Neural crest cell (in vitro differentiated cells): ENCODE data around the gene STXBP4. TPM values are rescaled to one million over a fixed set of nuclear protein-coding genes. Genes with fewer than 3 reads are reported as not detected.

Experiments used
- DNase-seq: peaks from one replicate; pipeline ENCODE4 v3.0.0; 2021; ENCODE audit warnings: low read depth, mixed read lengths, low spot score
- H3K27ac Mint-ChIP-seq: one replicate; pipeline ENCODE4 v1.8.0; 2021; ENCODE audit warnings: mild to moderate bottlenecking, mixed read lengths; ENCODE audit not compliant: unreplicated experiment
- H3K27me3 Mint-ChIP-seq: 2 replicates; pipeline ENCODE4 v1.8.0; 2021; ENCODE audit warnings: low read depth, mild to moderate bottlenecking, mixed read lengths
- H3K36me3 Mint-ChIP-seq: 2 replicates; pipeline ENCODE4 v1.8.0; 2021; ENCODE audit warnings: low read depth, mild to moderate bottlenecking, mixed read lengths
- H3K4me1 Mint-ChIP-seq: 2 replicates; pipeline ENCODE4 v1.8.0; 2021; ENCODE audit warnings: mixed read lengths
- H3K4me3 Mint-ChIP-seq: one replicate; pipeline ENCODE4 v1.8.0; 2021; ENCODE audit warnings: mild to moderate bottlenecking, mixed read lengths
- H3K9me3 Mint-ChIP-seq: 2 replicates; pipeline ENCODE4 v1.8.0; 2021; ENCODE audit warnings: mixed read lengths
- total RNA-seq: library from RNA; stranded (reverse); gene quantifications from 2 replicates; pipeline ENCODE4 v1.2.1, GENCODE V29; 2021
- TF ChIP-seq, protein P1 (sequence below): fragments of 200-600 bp; sonication (generic); conservative IDR thresholded peaks from 2 replicates; pipeline ENCODE4 v1.5.0; 2021; ENCODE audit warnings: antibody characterized with exemption, mild to moderate bottlenecking

The STXBP4 gene
- total RNA-seq, 1 donor from 2014 or later: 32.7 TPM

DNA sequence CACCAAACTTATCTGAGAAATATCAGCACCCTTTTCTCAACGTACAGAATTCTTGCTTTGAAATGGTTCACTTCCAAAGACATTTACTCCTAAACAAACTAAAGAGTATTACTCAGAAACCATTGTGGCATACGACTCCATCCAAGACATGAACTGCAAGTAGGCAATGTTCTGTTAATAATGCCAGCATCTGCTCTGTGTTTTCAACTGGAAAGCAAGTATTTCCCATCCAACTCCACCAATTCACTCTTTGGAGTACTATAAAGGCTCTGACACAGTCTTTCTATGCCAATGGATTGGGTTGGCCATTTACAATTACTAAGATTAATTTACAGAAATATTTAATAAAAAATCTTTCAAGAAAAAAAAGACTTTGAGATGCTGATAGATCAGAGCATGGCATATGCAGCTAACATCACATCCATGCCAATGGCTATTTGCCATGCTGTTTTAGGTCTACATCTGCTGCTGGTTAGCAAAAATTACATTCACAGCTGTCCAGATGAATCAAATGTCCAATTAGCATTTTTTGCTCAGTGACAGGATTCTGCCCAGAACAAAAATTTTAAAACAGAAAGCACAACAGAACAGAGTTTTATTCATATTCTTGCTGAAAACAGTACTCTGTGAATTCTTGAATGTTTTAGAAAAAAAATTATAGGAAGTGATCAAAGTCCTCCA, 230.3 kb downstream of the STXBP4 start:
- Mint-ChIP-seq H3K27ac (no peak overlapping the region), H3K9me3 (peaks cover 3% of the 10 kb centered on the region), H3K27me3 (no peaks in the 10 kb centered on the region), H3K36me3 (no peaks in the 10 kb centered on the region), H3K4me3 (no peak overlapping the region), H3K4me1 (no peaks in the 10 kb centered on the region)
- TF ChIP-seq, protein P1, sequence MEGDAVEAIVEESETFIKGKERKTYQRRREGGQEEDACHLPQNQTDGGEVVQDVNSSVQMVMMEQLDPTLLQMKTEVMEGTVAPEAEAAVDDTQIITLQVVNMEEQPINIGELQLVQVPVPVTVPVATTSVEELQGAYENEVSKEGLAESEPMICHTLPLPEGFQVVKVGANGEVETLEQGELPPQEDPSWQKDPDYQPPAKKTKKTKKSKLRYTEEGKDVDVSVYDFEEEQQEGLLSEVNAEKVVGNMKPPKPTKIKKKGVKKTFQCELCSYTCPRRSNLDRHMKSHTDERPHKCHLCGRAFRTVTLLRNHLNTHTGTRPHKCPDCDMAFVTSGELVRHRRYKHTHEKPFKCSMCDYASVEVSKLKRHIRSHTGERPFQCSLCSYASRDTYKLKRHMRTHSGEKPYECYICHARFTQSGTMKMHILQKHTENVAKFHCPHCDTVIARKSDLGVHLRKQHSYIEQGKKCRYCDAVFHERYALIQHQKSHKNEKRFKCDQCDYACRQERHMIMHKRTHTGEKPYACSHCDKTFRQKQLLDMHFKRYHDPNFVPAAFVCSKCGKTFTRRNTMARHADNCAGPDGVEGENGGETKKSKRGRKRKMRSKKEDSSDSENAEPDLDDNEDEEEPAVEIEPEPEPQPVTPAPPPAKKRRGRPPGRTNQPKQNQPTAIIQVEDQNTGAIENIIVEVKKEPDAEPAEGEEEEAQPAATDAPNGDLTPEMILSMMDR: no peak
- DNase-seq: no peak

DNA sequence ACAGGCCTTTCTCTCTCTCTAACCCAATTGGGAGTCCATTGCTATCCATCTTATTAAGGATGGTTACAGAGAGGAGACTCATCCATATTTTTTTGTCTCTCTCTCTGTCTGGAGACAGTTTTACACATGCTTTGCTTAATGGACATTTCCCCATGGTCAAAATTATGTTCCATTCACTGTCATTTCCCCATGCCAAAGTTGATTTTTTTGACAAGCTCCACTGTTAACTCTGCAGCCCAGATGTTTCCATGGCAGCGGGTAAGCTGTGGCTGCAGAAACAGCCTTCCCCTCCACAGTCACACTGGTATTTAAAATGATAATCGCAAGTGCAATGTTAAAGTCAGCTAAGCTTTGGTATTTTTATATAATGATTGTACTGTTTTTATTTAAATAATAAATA, 232.3 kb downstream of the STXBP4 start:
- no peak overlapping the region for H3K27ac Mint-ChIP-seq
- peaks cover 2% of the 10 kb centered on the region for H3K36me3 Mint-ChIP-seq
- no peak overlapping the region for H3K4me3 Mint-ChIP-seq
- peaks cover 9% of the 10 kb centered on the region for H3K9me3 Mint-ChIP-seq
- H3K4me1 Mint-ChIP-seq: no peaks in the 10 kb centered on the region
- TF ChIP-seq, protein P1: no peak
- H3K27me3 Mint-ChIP-seq: no peaks in the 10 kb centered on the region
- DNase-seq: no peak

DNA sequence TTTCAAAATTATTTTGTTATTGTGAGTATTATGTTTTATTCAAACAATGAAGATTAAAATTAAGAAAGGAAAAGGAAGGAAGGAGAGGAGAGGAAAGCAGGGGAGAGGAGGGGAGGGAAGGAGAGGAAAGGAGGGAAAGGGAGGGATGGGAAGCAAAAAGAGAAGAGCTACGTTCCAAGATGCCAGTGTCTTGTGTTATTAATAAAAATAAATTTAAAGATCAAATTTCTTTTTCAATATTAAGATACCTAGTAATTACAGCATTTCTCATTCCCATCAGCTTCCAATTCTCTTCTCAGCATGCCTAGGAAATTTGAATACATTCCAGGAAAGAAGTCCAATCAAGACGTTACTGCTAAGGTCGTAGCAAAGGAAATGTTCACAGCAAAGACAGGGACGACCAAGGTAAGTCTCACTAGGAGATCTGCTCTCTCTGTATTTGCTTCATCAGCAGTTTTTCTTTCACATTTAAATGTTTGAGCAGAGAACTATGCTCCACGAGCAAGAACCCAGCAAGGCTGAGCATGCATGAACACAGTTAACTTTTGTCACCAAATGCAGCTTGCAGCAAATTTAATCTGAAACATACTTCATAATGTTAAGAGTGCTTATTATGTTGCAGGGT, 232.9 kb downstream of the STXBP4 start:
- no peak overlapping the region for H3K4me3 Mint-ChIP-seq
- H3K27ac Mint-ChIP-seq: no peak overlapping the region
- H3K9me3 Mint-ChIP-seq: peaks cover 9% of the 10 kb centered on the region

DNA sequence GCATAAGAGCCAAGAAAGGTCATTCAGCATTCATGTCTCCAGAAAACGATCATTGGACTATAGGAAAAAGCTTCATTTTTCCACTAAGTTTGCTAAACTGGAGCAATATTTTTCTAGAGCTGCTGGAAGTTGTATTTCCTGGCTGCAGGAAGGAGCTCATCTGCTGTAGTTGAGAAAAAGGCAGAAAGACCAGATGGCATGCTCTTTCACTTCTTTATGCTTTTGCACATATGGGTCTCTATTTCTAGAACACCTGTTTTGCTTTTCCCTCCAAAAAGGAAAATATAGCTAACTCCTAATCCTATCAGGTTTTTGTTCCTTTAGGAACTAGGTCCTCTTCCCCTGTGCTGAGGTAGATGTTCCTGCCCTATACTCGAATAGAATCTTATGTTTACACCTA, 234.3 kb downstream of the STXBP4 start:
- Mint-ChIP-seq H3K4me3 (no peak overlapping the region), H3K36me3 (peaks cover 2% of the 10 kb centered on the region), H3K27ac (no peak overlapping the region), H3K27me3 (no peaks in the 10 kb centered on the region), H3K9me3 (peaks cover 9% of the 10 kb centered on the region), H3K4me1 (no peaks in the 10 kb centered on the region)
- TF ChIP-seq, protein P1: no peak
- no peak for DNase-seq

More for the DNA sequence above, 232.9 kb downstream of the STXBP4 start:
- H3K4me1 Mint-ChIP-seq: no peaks in the 10 kb centered on the region
- TF ChIP-seq, protein P1: no peak
- H3K27me3 Mint-ChIP-seq: no peaks in the 10 kb centered on the region
- peaks cover 2% of the 10 kb centered on the region for H3K36me3 Mint-ChIP-seq
- no peak for DNase-seq

DNA sequence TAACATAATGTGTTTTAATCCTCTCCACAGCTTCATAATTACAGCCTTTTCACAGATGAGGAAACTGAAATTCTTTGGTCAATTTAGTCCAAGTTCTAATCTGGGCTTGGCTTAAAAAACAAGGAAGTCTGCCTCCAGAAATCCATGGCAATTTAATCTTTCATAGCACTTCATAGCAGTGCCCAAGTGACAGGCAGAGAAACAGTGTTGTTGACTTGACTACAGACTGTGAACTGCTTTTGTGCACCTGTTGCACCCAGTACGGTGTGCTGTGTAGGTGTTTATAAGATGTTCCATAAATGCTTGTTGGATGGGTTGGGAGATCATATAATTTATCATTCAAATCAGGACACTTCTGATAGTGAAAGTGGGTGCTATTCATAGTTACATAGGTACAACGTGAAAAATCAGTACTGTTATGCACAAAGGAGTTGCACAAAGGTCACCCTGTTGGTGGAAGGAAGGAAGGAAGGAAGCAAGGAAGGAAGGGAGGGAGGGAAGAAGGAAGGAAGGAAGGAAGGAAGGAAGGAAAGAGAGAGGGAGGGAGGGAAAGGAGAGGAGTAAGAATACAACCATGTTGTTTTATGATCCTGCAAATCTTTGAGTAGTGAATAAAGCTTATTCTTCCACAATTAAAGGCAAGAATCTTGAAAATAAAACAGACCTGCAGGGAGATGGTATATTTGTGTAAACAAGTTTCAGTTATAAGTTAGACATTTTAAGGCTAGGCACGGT, 239.7 kb downstream of the STXBP4 start:
- H3K27me3 Mint-ChIP-seq: no peaks in the 10 kb centered on the region
- H3K4me1 Mint-ChIP-seq: no peaks in the 10 kb centered on the region
- peaks cover 9% of the 10 kb centered on the region for H3K9me3 Mint-ChIP-seq
- TF ChIP-seq, protein P1: no peak
- no peak overlapping the region for H3K27ac Mint-ChIP-seq
- no peak for DNase-seq
- H3K4me3 Mint-ChIP-seq: no peak overlapping the region
- H3K36me3 Mint-ChIP-seq: peaks cover 2% of the 10 kb centered on the region
